Osteocyte (in vitro differentiated cells): ENCODE data around the gene UBE4A. TPM values are rescaled to one million over a fixed set of nuclear protein-coding genes. Genes with fewer than 3 reads are reported as not detected.
"Not testable (repeated sequence)": the region's sequence is repeated elsewhere in the genome, so short reads cannot be mapped to it uniquely, and the experiment has no call there.

Experiments
- DNase-seq: peaks from one replicate; pipeline ENCODE4 v3.0.0; 2021; ENCODE audit warnings: mixed read lengths; ENCODE audit not compliant: unreplicated experiment; ENCODE audit errors: extremely low spot score
- H3K27ac Mint-ChIP-seq: one replicate; pipeline ENCODE4 v1.8.0; 2021; ENCODE audit warnings: mild to moderate bottlenecking, mixed read lengths; ENCODE audit not compliant: unreplicated experiment
- H3K27me3 Mint-ChIP-seq: one replicate; pipeline ENCODE4 v1.8.0; 2021; ENCODE audit warnings: mixed read lengths; ENCODE audit not compliant: unreplicated experiment
- H3K36me3 Mint-ChIP-seq: one replicate; pipeline ENCODE4 v1.8.0; 2021; ENCODE audit warnings: mixed read lengths; ENCODE audit not compliant: unreplicated experiment
- H3K4me1 Mint-ChIP-seq: one replicate; pipeline ENCODE4 v1.8.0; 2021; ENCODE audit warnings: mixed read lengths; ENCODE audit not compliant: unreplicated experiment
- H3K4me3 Mint-ChIP-seq: one replicate; pipeline ENCODE4 v1.8.0; 2021; ENCODE audit warnings: mild to moderate bottlenecking, moderate library complexity, mixed read lengths; ENCODE audit not compliant: unreplicated experiment
- H3K9me3 Mint-ChIP-seq: one replicate; pipeline ENCODE4 v1.8.0; 2021; ENCODE audit warnings: mixed read lengths; ENCODE audit not compliant: unreplicated experiment
- CTCF ChIP-seq: fragments of 200-600 bp; sonication (generic); IDR thresholded peaks from 2 replicates; pipeline ENCODE4 v1.5.0; 2021; ENCODE audit warnings: antibody characterized with exemption, mild to moderate bottlenecking, moderate library complexity
- total RNA-seq: library from RNA; stranded (reverse); gene quantifications from 2 replicates; pipeline ENCODE4 v1.2.1, GENCODE V29; 2021

Gene UBE4A
- total RNA-seq, 1 donor from 2014 or later = 47.3 TPM

- TF ChIP-seq CTCF = no peak
- no peak overlapping the region for H3K4me3 Mint-ChIP-seq
- H3K36me3 Mint-ChIP-seq = peaks cover 16% of the 10 kb centered on the region
- H3K4me1 Mint-ChIP-seq = peaks cover 10% of the 10 kb centered on the region
- no peak overlapping the region for H3K27ac Mint-ChIP-seq
- no peak for DNase-seq
- no peaks in the 10 kb centered on the region for H3K27me3 Mint-ChIP-seq
- H3K9me3 Mint-ChIP-seq = no peaks in the 10 kb centered on the region
These were observed 50.8 kb downstream of the UBE4A start for GRCh38 chr11:118410055-118410745.

GRCh38 chr11:118411530-118411929 lies 52.1 kb downstream of the UBE4A start:
- no peak for TF ChIP-seq CTCF
- no peak for DNase-seq

GRCh38 chr11:118412921-118413320 lies 53.5 kb downstream of the UBE4A start:
- no peaks in the 10 kb centered on the region for H3K9me3 Mint-ChIP-seq
- no peaks in the 10 kb centered on the region for H3K27me3 Mint-ChIP-seq
- no peak for TF ChIP-seq CTCF
- H3K27ac Mint-ChIP-seq = no peak overlapping the region
- no peaks in the 10 kb centered on the region for H3K4me1 Mint-ChIP-seq
- no peak overlapping the region for H3K4me3 Mint-ChIP-seq
- DNase-seq = no peak
- peaks cover 14% of the 10 kb centered on the region for H3K36me3 Mint-ChIP-seq

More at GRCh38 chr11:118411530-118411929, 52.1 kb downstream of the UBE4A start:
- Mint-ChIP-seq H3K4me1 (peaks cover 5% of the 10 kb centered on the region), H3K36me3 (peaks cover 16% of the 10 kb centered on the region), H3K27ac (no peak overlapping the region), H3K9me3 (no peaks in the 10 kb centered on the region), H3K4me3 (no peak overlapping the region), H3K27me3 (no peaks in the 10 kb centered on the region)

GRCh38 chr11:118415062-118415738 lies 55.8 kb downstream of the UBE4A start:
- Mint-ChIP-seq H3K4me3 (no peak overlapping the region), H3K9me3 (no peaks in the 10 kb centered on the region), H3K27ac (no peak overlapping the region), H3K36me3 (peaks cover 2% of the 10 kb centered on the region), H3K27me3 (no peaks in the 10 kb centered on the region), H3K4me1 (no peaks in the 10 kb centered on the region)
- DNase-seq = no peak
- no peak for TF ChIP-seq CTCF

- no peak for TF ChIP-seq CTCF
- H3K9me3 Mint-ChIP-seq = no peaks in the 10 kb centered on the region
- no peaks in the 10 kb centered on the region for H3K36me3 Mint-ChIP-seq
- H3K4me1 Mint-ChIP-seq = no peaks in the 10 kb centered on the region
- no peak overlapping the region for H3K4me3 Mint-ChIP-seq
- DNase-seq = no peak
- H3K27me3 Mint-ChIP-seq = no peaks in the 10 kb centered on the region
- H3K27ac Mint-ChIP-seq = no peak overlapping the region
These were observed 56.3 kb downstream of the UBE4A start for GRCh38 chr11:118415739-118416068.

GRCh38 chr11:118416900-118417299 lies 57.5 kb downstream of the UBE4A start:
- H3K4me3 Mint-ChIP-seq, DNase-seq: not testable (repeated sequence)

More at GRCh38 chr11:118416900-118417299, 57.5 kb downstream of the UBE4A start:
- H3K36me3 Mint-ChIP-seq, H3K27ac Mint-ChIP-seq, H3K4me1 Mint-ChIP-seq, H3K9me3 Mint-ChIP-seq, H3K27me3 Mint-ChIP-seq: not testable (repeated sequence)
